ENCODE results near the gene STAP2.

The STAP2 gene

DNA sequence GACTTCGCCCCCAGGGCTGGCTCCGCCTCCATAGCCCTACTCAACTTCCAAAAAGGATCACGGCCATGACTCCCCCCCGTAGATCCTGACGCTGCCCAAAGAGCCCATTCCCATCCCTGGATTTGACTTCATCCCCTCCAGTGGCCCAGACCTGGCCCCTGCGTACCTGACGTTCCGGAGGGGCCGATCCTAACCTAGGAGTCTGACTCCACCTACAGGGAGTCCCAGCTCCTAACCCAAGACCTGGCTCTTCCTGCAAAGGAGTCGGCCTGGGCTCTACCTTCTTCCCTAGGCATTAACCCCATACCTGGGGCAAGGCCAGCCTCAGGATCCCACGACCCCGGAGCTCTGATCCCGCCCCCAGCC, 10.8 kb downstream of the STAP2 start:
- TF ChIP-seq CTCF (IDR thresholded peaks at IDR 0.05; ENCODE audit: extremely low read depth, missing control alignments): no peak
- DNase-seq (ENCODE audit: low spot score): no peak

DNA sequence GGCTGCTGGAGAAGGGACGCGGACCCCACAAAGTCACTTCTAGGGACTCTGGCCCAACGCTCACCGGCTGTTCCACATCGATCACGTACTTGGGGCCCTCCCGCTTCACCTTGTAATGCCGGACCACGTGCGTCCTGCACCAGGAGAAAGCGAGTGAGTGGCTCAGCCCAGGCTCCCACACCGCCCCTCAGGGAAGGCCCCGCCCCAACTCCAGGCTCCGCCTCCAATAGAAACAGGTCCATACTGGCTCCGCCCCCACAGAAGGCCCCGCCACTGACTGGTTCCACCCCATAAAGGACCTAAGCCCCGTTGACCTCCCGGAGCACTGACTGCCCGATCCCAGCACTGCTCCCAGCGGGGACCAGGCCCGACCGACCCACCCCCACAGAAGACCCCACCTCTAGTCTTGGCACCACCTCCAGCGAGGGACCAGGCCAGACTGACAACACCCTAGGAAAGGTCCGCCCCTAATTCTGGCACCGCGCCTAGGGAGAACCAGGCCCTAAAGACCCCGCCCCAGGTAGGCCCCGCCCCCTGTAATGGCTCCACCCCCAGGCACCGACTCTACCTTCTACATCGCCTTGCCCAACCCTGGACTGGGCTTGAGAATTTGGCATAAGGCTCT, 11.3 kb downstream of the STAP2 start:
- peak; percentile 71 for DNase-seq (ENCODE audit: low spot score)
- TF ChIP-seq CTCF (IDR thresholded peaks at IDR 0.05; ENCODE audit: extremely low read depth, missing control alignments): no peak

DNA sequence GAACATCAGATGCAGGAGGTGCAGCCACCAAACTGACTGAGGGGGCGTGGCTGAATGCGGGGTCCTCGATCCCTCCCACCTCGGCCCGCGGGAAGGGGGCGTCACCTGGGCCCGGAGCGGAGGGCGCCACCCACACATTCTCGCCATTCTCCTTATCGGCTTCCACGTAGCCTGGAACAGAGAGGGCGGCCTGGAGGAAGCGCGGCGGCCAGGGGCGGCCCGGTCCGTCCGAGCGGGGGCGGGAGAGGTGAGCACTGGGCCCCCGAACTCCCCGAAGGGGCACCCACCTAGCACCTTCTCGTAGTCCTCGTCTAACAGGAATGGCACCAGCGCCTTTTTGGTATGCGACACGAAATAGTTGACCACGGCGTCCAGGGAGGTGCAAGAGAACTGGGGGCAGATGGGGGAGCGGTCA, 11.8 kb downstream of the STAP2 start:
- TF ChIP-seq CTCF (IDR thresholded peaks at IDR 0.05; ENCODE audit: extremely low read depth, missing control alignments): no peak
- DNase-seq (ENCODE audit: low spot score): no peak

DNA sequence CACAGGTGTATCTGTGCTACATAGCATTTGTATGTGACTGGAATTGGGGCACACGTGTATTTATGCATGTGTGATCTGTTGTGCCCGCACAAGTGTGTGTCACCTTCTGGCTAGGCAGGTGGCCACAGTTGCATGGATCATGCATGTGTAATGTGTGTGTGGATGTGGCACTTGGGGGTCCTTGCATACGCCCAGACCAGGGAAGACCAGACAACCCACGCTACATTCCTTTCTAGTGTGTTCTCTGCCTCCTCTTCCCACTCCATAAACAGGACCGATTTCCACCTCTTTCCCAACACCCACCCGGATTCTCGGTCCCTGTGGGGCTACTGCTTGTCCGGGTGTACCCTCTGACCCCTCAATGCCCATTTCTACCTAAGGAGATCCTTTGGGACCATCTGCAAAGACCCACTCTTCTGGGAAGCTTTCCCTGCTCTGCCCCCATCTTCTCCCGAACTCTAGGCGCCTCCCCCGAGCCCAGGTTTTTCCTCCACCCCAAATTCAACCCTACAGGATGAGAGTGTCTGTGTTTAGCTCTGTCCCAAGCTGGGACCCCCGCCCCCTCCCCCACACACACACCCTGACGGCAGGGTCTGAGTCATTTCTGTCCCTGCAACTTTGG, 12.3 kb downstream of the STAP2 start:
- DNase-seq (ENCODE audit: low spot score): no peak
- TF ChIP-seq CTCF (IDR thresholded peaks at IDR 0.05; ENCODE audit: extremely low read depth, missing control alignments): no peak

DNA sequence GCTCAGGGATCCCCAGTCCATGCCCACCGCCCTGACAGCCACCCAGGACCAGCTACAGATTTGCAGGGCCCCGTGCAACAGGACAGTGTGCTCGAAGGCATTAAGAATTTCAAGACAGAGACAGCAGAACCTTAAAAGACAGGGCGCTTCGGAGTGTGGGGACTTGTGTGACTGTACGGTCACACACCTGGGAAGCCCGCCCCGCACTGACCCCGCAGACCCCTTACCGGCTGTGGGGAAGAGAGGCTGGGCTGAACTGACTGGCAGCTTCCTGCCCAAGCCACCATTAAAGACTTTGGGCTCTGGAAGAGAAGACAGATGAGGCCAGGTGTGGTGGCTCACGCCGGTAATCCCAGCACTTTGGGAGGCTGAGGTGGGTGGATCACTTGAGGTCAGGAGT, 14.4 kb downstream of the STAP2 start:
- no peak for TF ChIP-seq CTCF (IDR thresholded peaks at IDR 0.05; ENCODE audit: extremely low read depth, missing control alignments)
- no peak for DNase-seq (ENCODE audit: low spot score)

DNA sequence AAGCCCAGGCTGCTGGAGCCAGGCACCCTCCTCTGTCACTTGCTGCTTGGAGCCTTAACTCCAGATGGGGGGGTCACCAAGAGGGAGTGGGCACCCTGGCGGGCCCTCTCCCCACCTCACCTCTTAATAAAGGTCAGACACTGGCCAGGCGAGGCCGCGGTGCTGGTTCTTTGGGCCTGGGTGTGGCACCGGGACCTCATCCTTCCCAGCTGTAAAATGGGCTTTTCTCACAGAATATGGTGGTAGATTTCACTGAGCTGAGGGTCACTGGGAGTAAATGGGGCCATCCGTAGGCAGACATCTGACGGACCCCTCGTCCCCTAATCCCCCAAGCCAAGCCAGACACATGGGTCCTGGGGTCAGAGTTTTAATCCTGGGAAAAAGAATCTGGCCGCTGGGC, 14.9 kb downstream of the STAP2 start:
- DNase-seq (ENCODE audit: low spot score): no peak
- no peak for TF ChIP-seq CTCF (IDR thresholded peaks at IDR 0.05; ENCODE audit: extremely low read depth, missing control alignments)

- DNase-seq (ENCODE audit: low spot score): no peak
- TF ChIP-seq CTCF (IDR thresholded peaks at IDR 0.05; ENCODE audit: extremely low read depth, missing control alignments): no peak
These were observed 15.5 kb downstream of the STAP2 start for GRCh38 chr19:4322942-4323665.

Measured in GM20000 (cell line).